ENCODE measurements around the gene WIF1.

The WIF1 gene

DNA sequence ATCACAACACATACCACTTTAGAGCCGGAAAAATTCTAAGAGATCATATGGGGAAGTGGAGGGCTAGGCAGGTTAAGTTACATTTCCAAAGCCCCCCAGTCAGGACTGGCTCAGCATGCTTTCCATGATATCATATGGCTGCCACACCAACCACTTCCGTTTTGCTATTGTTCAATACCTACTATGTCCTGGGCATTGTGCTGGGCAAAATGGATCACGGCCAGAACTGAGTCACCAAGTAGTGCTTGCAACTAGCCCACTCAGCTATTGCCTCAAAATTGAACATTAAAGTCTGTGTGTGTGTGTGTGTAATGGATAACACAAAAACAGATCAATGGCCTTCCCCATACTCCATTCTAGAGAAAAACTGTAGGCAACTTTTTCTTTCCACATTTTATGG lies 22.7 kb downstream of the WIF1 start:
- Histone ChIP-seq H2AK5ac (ENCODE audit: low read depth, low read length) (no peak overlapping the region), H3K4me3 (ENCODE audit: low read length in 2 of 2) (no peak overlapping the region), H3K79me1 (ENCODE audit: low read depth, low read length) (no peaks in the 10 kb centered on the region), H3K9ac (ENCODE audit: low read depth, low read length, poor library complexity) (no peak overlapping the region), H3K23ac (ENCODE audit: low read depth, low read length, poor library complexity) (no peak overlapping the region), H4K91ac (ENCODE audit: low read depth, low read length, poor library complexity) (no peak overlapping the region), H2BK12ac (ENCODE audit: low read length) (no peak overlapping the region), H2AFZ (ENCODE audit: low read length) (no peak overlapping the region), H3K18ac (ENCODE audit: low read length) (no peak overlapping the region), H3K36me3 (replicated peaks in 1 of 2; ENCODE audit: control insufficient read depth in 2 of 2, insufficient read depth in 2 of 2, low read length in 2 of 2) (no peaks in the 10 kb centered on the region), H2BK5ac (ENCODE audit: low read length) (no peak overlapping the region), H3K4me1 (ENCODE audit: control insufficient read depth in 2 of 2, insufficient read depth in 1 of 2, low read depth in 1 of 2, low read length in 2 of 2) (no peaks in the 10 kb centered on the region), H3K27me3 (ENCODE audit: control insufficient read depth in 3 of 3, insufficient read depth in 3 of 3, low read depth in 1 of 3, low read length in 3 of 3) (no peaks in the 10 kb centered on the region), H3K4me2 (ENCODE audit: insufficient read depth, low read length, poor library complexity, severe bottlenecking) (no peak overlapping the region), H4K8ac (ENCODE audit: low read depth, low read length) (no peak overlapping the region), H3K14ac (ENCODE audit: low read length) (no peak overlapping the region), H3K9me3 (replicated peaks in 1 of 2; ENCODE audit: control insufficient read depth in 2 of 2, insufficient read depth in 1 of 2, low read depth in 1 of 2, low read length in 2 of 2) (no peaks in the 10 kb centered on the region), H2BK15ac (ENCODE audit: low read length) (no peak overlapping the region), H3K27ac (replicated peaks; ENCODE audit: low read length) (no peak overlapping the region), H2BK120ac (ENCODE audit: low read depth, low read length) (no peak overlapping the region), H3K4ac (ENCODE audit: low read length) (no peak overlapping the region)
- no CpG with 5 or more reads among the region's 3 CpGs for WGBS, 2 donors (ENCODE audit: extremely low coverage in 2 of 2, insufficient read length in 2 of 2, insufficient replicate concordance in 1 of 2)
- DNase-seq (ENCODE audit: low spot score) = no peak

DNA sequence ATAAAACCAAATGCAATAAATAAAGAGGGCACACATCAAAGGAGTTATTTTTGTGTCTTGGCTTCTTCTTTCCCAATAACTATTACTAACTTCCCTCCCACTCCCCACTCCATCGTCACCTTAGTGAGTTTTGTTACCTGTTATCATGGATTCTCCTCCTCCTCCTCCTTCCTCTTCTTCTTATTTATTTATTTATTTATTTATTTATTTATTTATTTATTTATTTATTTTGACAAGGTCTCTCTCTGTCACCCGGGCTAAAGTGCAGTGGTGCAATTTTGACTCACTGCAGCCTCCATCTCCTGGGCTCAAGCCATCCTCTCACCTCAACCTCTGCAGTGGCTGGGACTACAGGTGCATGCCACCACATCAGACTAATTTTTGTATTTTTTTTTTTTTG lies 26.4 kb downstream of the WIF1 start:
- no peak overlapping the region for H4K91ac ChIP-seq (ENCODE audit: low read depth, low read length, poor library complexity)
- H2BK120ac ChIP-seq (ENCODE audit: low read depth, low read length) = no peak overlapping the region
- H2AK5ac ChIP-seq (ENCODE audit: low read depth, low read length) = no peak overlapping the region
- no peak overlapping the region for H4K8ac ChIP-seq (ENCODE audit: low read depth, low read length)
- no peak overlapping the region for H3K18ac ChIP-seq (ENCODE audit: low read length)
- no peaks in the 10 kb centered on the region for H3K79me1 ChIP-seq (ENCODE audit: low read depth, low read length)
- H3K4me1 ChIP-seq (ENCODE audit: control insufficient read depth in 2 of 2, insufficient read depth in 1 of 2, low read depth in 1 of 2, low read length in 2 of 2) = no peaks in the 10 kb centered on the region
- peaks cover 0 to 3% (median 0%) of the 10 kb centered on the region in 3 experiments for H3K27me3 ChIP-seq (ENCODE audit: control insufficient read depth in 3 of 3, insufficient read depth in 3 of 3, low read depth in 1 of 3, low read length in 3 of 3)
- no peak overlapping the region for H3K23ac ChIP-seq (ENCODE audit: low read depth, low read length, poor library complexity)
- H2AFZ ChIP-seq (ENCODE audit: low read length) = no peak overlapping the region
- no peaks in the 10 kb centered on the region for H3K9me3 ChIP-seq (replicated peaks in 1 of 2; ENCODE audit: control insufficient read depth in 2 of 2, insufficient read depth in 1 of 2, low read depth in 1 of 2, low read length in 2 of 2)
- H2BK15ac ChIP-seq (ENCODE audit: low read length) = no peak overlapping the region
- WGBS, 2 donors (ENCODE audit: extremely low coverage in 2 of 2, insufficient read length in 2 of 2, insufficient replicate concordance in 1 of 2) = no CpG with 5 or more reads among the region's 2 CpGs
- H3K36me3 ChIP-seq (replicated peaks in 1 of 2; ENCODE audit: control insufficient read depth in 2 of 2, insufficient read depth in 2 of 2, low read length in 2 of 2) = no peaks in the 10 kb centered on the region
- no peak overlapping the region for H2BK12ac ChIP-seq (ENCODE audit: low read length)
- no peak overlapping the region for H3K9ac ChIP-seq (ENCODE audit: low read depth, low read length, poor library complexity)
- no peak overlapping the region for H3K4me2 ChIP-seq (ENCODE audit: insufficient read depth, low read length, poor library complexity, severe bottlenecking)
- no peak overlapping the region for H3K27ac ChIP-seq (replicated peaks; ENCODE audit: low read length)
- no peak overlapping the region for H2BK5ac ChIP-seq (ENCODE audit: low read length)
- H3K4me3 ChIP-seq (ENCODE audit: low read length in 2 of 2) = no peak overlapping the region
- no peak overlapping the region for H3K14ac ChIP-seq (ENCODE audit: low read length)
- no peak for DNase-seq (ENCODE audit: low spot score)
- H3K4ac ChIP-seq (ENCODE audit: low read length) = no peak overlapping the region

DNA sequence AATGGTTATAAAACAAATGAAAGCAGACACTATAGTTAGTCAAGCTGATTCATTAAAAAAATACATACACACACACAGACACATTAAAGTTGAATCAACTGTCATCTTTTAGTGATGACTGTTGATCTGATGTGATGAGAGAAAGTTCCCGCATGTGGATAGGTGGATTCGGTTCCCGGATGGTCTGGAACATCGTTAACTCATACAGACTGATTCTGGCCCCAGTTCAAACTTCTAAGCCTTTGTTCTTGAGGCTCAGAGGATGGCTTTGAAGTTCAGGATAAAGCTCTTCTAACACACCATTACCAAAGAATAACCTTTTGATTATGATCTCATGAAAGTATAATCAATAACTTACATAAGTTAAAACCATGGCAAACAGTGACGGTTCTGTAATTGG lies 27.5 kb downstream of the WIF1 start:
- Histone ChIP-seq H3K36me3 (replicated peaks in 1 of 2; ENCODE audit: control insufficient read depth in 2 of 2, insufficient read depth in 2 of 2, low read length in 2 of 2) (no peaks in the 10 kb centered on the region), H2BK15ac (ENCODE audit: low read length) (no peak overlapping the region), H3K27ac (replicated peaks; ENCODE audit: low read length) (no peak overlapping the region), H4K91ac (ENCODE audit: low read depth, low read length, poor library complexity) (no peak overlapping the region), H2BK120ac (ENCODE audit: low read depth, low read length) (no peak overlapping the region), H3K27me3 (ENCODE audit: control insufficient read depth in 3 of 3, insufficient read depth in 3 of 3, low read depth in 1 of 3, low read length in 3 of 3) (peaks cover 0 to 3% (median 0%) of the 10 kb centered on the region in 3 experiments), H2BK12ac (ENCODE audit: low read length) (no peak overlapping the region), H3K4ac (ENCODE audit: low read length) (no peak overlapping the region), H3K9ac (ENCODE audit: low read depth, low read length, poor library complexity) (no peak overlapping the region), H2BK5ac (ENCODE audit: low read length) (no peak overlapping the region), H3K4me1 (ENCODE audit: control insufficient read depth in 2 of 2, insufficient read depth in 1 of 2, low read depth in 1 of 2, low read length in 2 of 2) (no peaks in the 10 kb centered on the region), H3K9me3 (replicated peaks in 1 of 2; ENCODE audit: control insufficient read depth in 2 of 2, insufficient read depth in 1 of 2, low read depth in 1 of 2, low read length in 2 of 2) (no peaks in the 10 kb centered on the region), H2AFZ (ENCODE audit: low read length) (no peak overlapping the region), H3K4me3 (ENCODE audit: low read length in 2 of 2) (no peak overlapping the region), H3K79me1 (ENCODE audit: low read depth, low read length) (no peaks in the 10 kb centered on the region), H3K4me2 (ENCODE audit: insufficient read depth, low read length, poor library complexity, severe bottlenecking) (no peak overlapping the region), H3K18ac (ENCODE audit: low read length) (no peak overlapping the region), H4K8ac (ENCODE audit: low read depth, low read length) (no peak overlapping the region), H2AK5ac (ENCODE audit: low read depth, low read length) (no peak overlapping the region), H3K14ac (ENCODE audit: low read length) (no peak overlapping the region), H3K23ac (ENCODE audit: low read depth, low read length, poor library complexity) (no peak overlapping the region)
- no CpG with 5 or more reads among the region's 5 CpGs for WGBS, 2 donors (ENCODE audit: extremely low coverage in 2 of 2, insufficient read length in 2 of 2, insufficient replicate concordance in 1 of 2)
- no peak for DNase-seq (ENCODE audit: low spot score)

DNA sequence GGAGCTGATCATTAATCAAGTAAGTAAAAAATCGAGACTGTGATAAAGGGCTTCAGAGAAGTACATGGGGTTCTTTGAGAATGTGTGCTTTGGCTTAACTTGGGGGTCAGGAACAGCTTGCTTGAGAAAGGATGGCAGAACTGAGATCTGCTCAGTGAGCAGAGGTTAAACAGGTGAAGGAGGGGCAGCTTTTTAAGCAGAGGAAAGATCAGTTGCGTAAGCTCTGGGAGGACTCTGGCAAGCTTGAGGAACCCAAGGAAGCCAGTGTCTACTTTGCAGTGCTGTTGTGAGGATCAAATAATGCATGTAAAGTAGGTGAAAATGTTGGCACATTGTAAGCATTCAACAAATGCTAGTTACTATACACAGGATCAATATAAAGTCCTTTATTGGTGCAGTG lies 30.6 kb downstream of the WIF1 start:
- Histone ChIP-seq H4K8ac (ENCODE audit: low read depth, low read length) (no peak overlapping the region), H2AFZ (ENCODE audit: low read length) (no peak overlapping the region), H3K9ac (ENCODE audit: low read depth, low read length, poor library complexity) (no peak overlapping the region), H2BK120ac (ENCODE audit: low read depth, low read length) (no peak overlapping the region), H3K36me3 (replicated peaks in 1 of 2; ENCODE audit: control insufficient read depth in 2 of 2, insufficient read depth in 2 of 2, low read length in 2 of 2) (no peaks in the 10 kb centered on the region), H4K91ac (ENCODE audit: low read depth, low read length, poor library complexity) (no peak overlapping the region), H3K14ac (ENCODE audit: low read length) (no peak overlapping the region), H3K23ac (ENCODE audit: low read depth, low read length, poor library complexity) (no peak overlapping the region), H2BK12ac (ENCODE audit: low read length) (no peak overlapping the region), H3K4ac (ENCODE audit: low read length) (no peak overlapping the region), H3K79me1 (ENCODE audit: low read depth, low read length) (no peaks in the 10 kb centered on the region), H2BK5ac (ENCODE audit: low read length) (no peak overlapping the region), H2BK15ac (ENCODE audit: low read length) (no peak overlapping the region), H2AK5ac (ENCODE audit: low read depth, low read length) (no peak overlapping the region), H3K4me1 (ENCODE audit: control insufficient read depth in 2 of 2, insufficient read depth in 1 of 2, low read depth in 1 of 2, low read length in 2 of 2) (no peaks in the 10 kb centered on the region), H3K27ac (replicated peaks; ENCODE audit: low read length) (no peak overlapping the region), H3K9me3 (replicated peaks in 1 of 2; ENCODE audit: control insufficient read depth in 2 of 2, insufficient read depth in 1 of 2, low read depth in 1 of 2, low read length in 2 of 2) (no peaks in the 10 kb centered on the region), H3K4me3 (ENCODE audit: low read length in 2 of 2) (no peak overlapping the region), H3K4me2 (ENCODE audit: insufficient read depth, low read length, poor library complexity, severe bottlenecking) (no peak overlapping the region), H3K27me3 (ENCODE audit: control insufficient read depth in 3 of 3, insufficient read depth in 3 of 3, low read depth in 1 of 3, low read length in 3 of 3) (peaks cover 0 to 3% (median 0%) of the 10 kb centered on the region in 3 experiments), H3K18ac (ENCODE audit: low read length) (no peak overlapping the region)
- no peak for DNase-seq (ENCODE audit: low spot score)
- WGBS, 2 donors (ENCODE audit: extremely low coverage in 2 of 2, insufficient read length in 2 of 2, insufficient replicate concordance in 1 of 2) = no CpG with 5 or more reads among the region's 2 CpGs

All from neuronal stem cell (in vitro differentiated cells).